H1 (cell line): Measurements from ENCODE around the gene CLASP2. TPM values are rescaled to one million over a fixed set of nuclear protein-coding genes. Genes with fewer than 3 reads are reported as not detected.
"Not testable (repeated sequence)": the region's sequence is repeated elsewhere in the genome, so short reads cannot be mapped to it uniquely, and the experiment has no call there.

Experiments used
- CTCF ChIA-PET: fragments of 300-600 bp; sonication (Branson Sonifier 250); formaldehyde crosslinking; loops from one replicate; lab custom pipeline; 2021; ENCODE audit not compliant: partially characterized antibody; lab: Charles Lee
- POLR2A ChIA-PET: fragments of 300-600 bp; sonication (Branson Sonifier 250); formaldehyde crosslinking; loops from one replicate; lab custom pipeline; 2021; ENCODE audit warnings: inconsistent platforms; ENCODE audit not compliant: partially characterized antibody; lab: Charles Lee
- DNase-seq, 2 experiments: peaks; one replicate each; pipeline versions ENCODE4 v3.0.0 to v3.0.0-alpha.2; 2010 to 2022; ENCODE audit warnings: low spot score in 2 of 2, low read depth in 1 of 2, mixed read lengths in 1 of 2
- FAIRE-seq: peaks from 2 replicates; lab custom pipeline; 2011; peaks lifted over from hg19 to GRCh38; lab: Jason Lieb, UNC
- H2AFZ ChIP-seq: 2 replicates; pipeline ENCODE4 v1.8.1; 2012; ENCODE audit warnings: low read length, inconsistent platforms
- H2AK5ac ChIP-seq: 2 replicates; pipeline ENCODE4 v1.6.1; 2013; ENCODE audit warnings: low read depth, low read length
- H2BK120ac ChIP-seq: replicated peaks from 2 replicates; pipeline ENCODE3; 2013; ENCODE audit warnings: low read depth, low read length, inconsistent platforms
- H2BK12ac ChIP-seq: 2 replicates; pipeline ENCODE4 v1.6.1; 2013; ENCODE audit warnings: low read depth, low read length
- H2BK15ac ChIP-seq: 2 replicates; pipeline ENCODE4 v1.6.1; 2013; ENCODE audit warnings: low read length
- H2BK20ac ChIP-seq: 2 replicates; pipeline ENCODE4 v1.6.1; 2013; ENCODE audit warnings: low read length
- H2BK5ac ChIP-seq: 2 replicates; pipeline ENCODE4 v1.6.1; 2013; ENCODE audit warnings: low read depth, low read length
- H3K14ac ChIP-seq: 2 replicates; pipeline ENCODE4 v1.6.1; 2013; ENCODE audit warnings: inconsistent platforms; ENCODE audit not compliant: insufficient read length
- H3K18ac ChIP-seq: 2 replicates; pipeline ENCODE4 v1.6.1; 2013; ENCODE audit warnings: low read length; ENCODE audit errors: extremely low read depth
- H3K23ac ChIP-seq: 2 replicates; pipeline ENCODE4 v1.6.1; 2013; ENCODE audit warnings: inconsistent platforms; ENCODE audit not compliant: insufficient read length
- H3K23me2 ChIP-seq: 2 replicates; pipeline ENCODE4 v1.6.1; 2013; ENCODE audit warnings: low read depth, low read length
- H3K27ac ChIP-seq: 2 replicates; pipeline ENCODE4 v1.6.1; 2011; ENCODE audit warnings: low read depth, low read length, inconsistent platforms
- H3K27me3 ChIP-seq, 4 experiments: replicated peaks in 1 of 4; 1 replicate in 1 of 4; 2 replicates in 3 of 4; pipeline versions ENCODE4 v1.6.1 to v1.8.1; 2011 to 2013; ENCODE audit warnings: low read length in 3 of 4, mild to moderate bottlenecking in 3 of 4, inconsistent platforms in 2 of 4, mixed read lengths in 2 of 4, moderate library complexity in 1 of 4; ENCODE audit not compliant: control insufficient read depth in 3 of 4, insufficient read depth in 3 of 4; ENCODE audit errors: extremely low read depth in 1 of 4
- H3K36me3 ChIP-seq, 4 experiments: 2 replicates each; pipeline versions ENCODE4 v1.6.1 to v1.8.1; 2011 to 2013; ENCODE audit warnings: mild to moderate bottlenecking in 4 of 4, low read length in 3 of 4, moderate library complexity in 2 of 4, control low read depth in 1 of 4, inconsistent platforms in 1 of 4; ENCODE audit not compliant: insufficient read depth in 4 of 4, control insufficient read depth in 2 of 4
- H3K4ac ChIP-seq: replicated peaks from 2 replicates; pipeline ENCODE3; 2013; ENCODE audit warnings: low read length, low read depth, mixed read lengths, inconsistent platforms; ENCODE audit not compliant: insufficient read length
- H3K4me1 ChIP-seq, 4 experiments: replicated peaks in 1 of 4; 1 replicate in 1 of 4; 2 replicates in 3 of 4; pipeline versions ENCODE4 v1.6.1 to v1.8.1; 2011 to 2013; ENCODE audit warnings: low read length in 3 of 4, inconsistent platforms in 2 of 4, mixed read lengths in 1 of 4; ENCODE audit not compliant: insufficient read depth in 4 of 4, control insufficient read depth in 3 of 4
- H3K4me2 ChIP-seq, 2 experiments: 2 replicates each; pipeline versions ENCODE4 v1.6.1 to v1.8.1; 2011 to 2013; ENCODE audit warnings: low read depth in 2 of 2, low read length in 2 of 2, control low read depth in 1 of 2, inconsistent platforms in 1 of 2, mild to moderate bottlenecking in 1 of 2; ENCODE audit not compliant: insufficient read depth in 1 of 2
- H3K4me3 ChIP-seq, 4 experiments: fragments of 200-600, 300-600 bp in 1 of 4; sonication (generic), shearing (Covaris generic), sonication (Bioruptor Twin) in 1 of 4; 2 replicates each; pipeline versions ENCODE4 v1.5.1 to v1.8.1; 2011 to 2016; ENCODE audit warnings: low read length in 4 of 4, low read depth in 3 of 4, control low read depth in 2 of 4, inconsistent platforms in 2 of 4, mild to moderate bottlenecking in 2 of 4, mixed read lengths in 1 of 4, moderate library complexity in 1 of 4; ENCODE audit not compliant: insufficient read depth in 2 of 4; ENCODE audit errors: extremely low read depth in 1 of 4
- H3K56ac ChIP-seq: replicated peaks from 2 replicates; pipeline ENCODE3; 2013; ENCODE audit warnings: low read depth, mild to moderate bottlenecking, mixed read lengths, low read length, inconsistent platforms; ENCODE audit not compliant: insufficient read length
- H3K79me1 ChIP-seq: 2 replicates; pipeline ENCODE4 v1.6.1; 2013; ENCODE audit warnings: low read depth, low read length, control low read depth
- H3K79me2 ChIP-seq, 2 experiments: 2 replicates each; pipeline versions ENCODE4 v1.6.1 to v1.8.1; 2012 to 2013; ENCODE audit warnings: low read length in 2 of 2, mild to moderate bottlenecking in 2 of 2, inconsistent platforms in 1 of 2; ENCODE audit not compliant: insufficient read depth in 2 of 2, control insufficient read depth in 1 of 2
- H3K9ac ChIP-seq, 4 experiments: replicated peaks in 1 of 4; 1 replicate in 1 of 4; 2 replicates in 3 of 4; pipeline versions ENCODE4 v1.6.1 to v1.8.1; 2011 to 2013; ENCODE audit warnings: low read depth in 3 of 4, low read length in 3 of 4, control low read depth in 2 of 4, mild to moderate bottlenecking in 2 of 4, moderate library complexity in 2 of 4, inconsistent platforms in 1 of 4; ENCODE audit errors: extremely low read depth in 1 of 4
- H3K9me3 ChIP-seq, 2 experiments: 2 replicates each; pipeline versions ENCODE4 v1.6.1 to v1.8.1; 2012 to 2013; ENCODE audit warnings: mild to moderate bottlenecking in 2 of 2, moderate library complexity in 2 of 2, control low read depth in 1 of 2, inconsistent platforms in 1 of 2, low read depth in 1 of 2, low read length in 1 of 2, mixed read lengths in 1 of 2; ENCODE audit not compliant: insufficient read depth in 2 of 2
- H4K20me1 ChIP-seq, 2 experiments: replicated peaks in 1 of 2; 2 replicates each; pipeline versions ENCODE3 to v1.8.1; 2011 to 2013; ENCODE audit warnings: inconsistent platforms in 2 of 2, low read length in 2 of 2, mild to moderate bottlenecking in 1 of 2; ENCODE audit not compliant: insufficient read depth in 2 of 2, control insufficient read depth in 1 of 2
- H4K5ac ChIP-seq: 2 replicates; pipeline ENCODE4 v1.6.1; 2013; ENCODE audit warnings: low read length, low read depth, mixed read lengths, inconsistent platforms; ENCODE audit not compliant: insufficient read length
- H4K8ac ChIP-seq: 2 replicates; pipeline ENCODE4 v1.8.0; 2013; ENCODE audit warnings: mild to moderate bottlenecking, moderate library complexity, low read length, inconsistent platforms; ENCODE audit not compliant: insufficient read depth; ENCODE audit errors: extremely low read depth
- H4K91ac ChIP-seq: replicated peaks from 2 replicates; pipeline ENCODE3; 2013; ENCODE audit warnings: low read length, mixed read lengths, inconsistent platforms; ENCODE audit not compliant: insufficient read length
- TEAD4 ChIP-seq: IDR thresholded peaks from 2 replicates; pipeline ENCODE4 v1.6.1; 2012; ENCODE audit warnings: low read depth, low read length, inconsistent platforms, mixed read lengths
- WGBS, 2 experiments: shearing (Covaris generic) in 1 of 2; methylation state at CpG; one replicate each; pipeline versions ENCODE4 v1.1.6 to v1.1.7; 2013 to 2015; ENCODE audit warnings: low lambda C conversion rate in 2 of 2, mixed read lengths in 2 of 2, inconsistent platforms in 1 of 2, low coverage in 1 of 2, missing lambda C conversion rate in 1 of 2; ENCODE audit not compliant: insufficient replicate concordance in 2 of 2, insufficient coverage in 1 of 2, insufficient read length in 1 of 2; ENCODE audit errors: extremely low coverage in 1 of 2, missing lambda C conversion rate in 1 of 2; 5-methylcytosine and 5-hydroxymethylcytosine counted together
- polyA plus RNA-seq, 7 experiments: library from polyadenylated mRNA; depleted of rRNA in 3 of 7; stranded (reverse) in 5 of 7; unstranded in 2 of 7; fragments of >200 nt in 5 of 7; fragments of 200-250 nt in 2 of 7; gene quantifications; 1 replicate in 5 of 7; 2 replicates in 1 of 7; 4 replicates in 1 of 7; pipeline versions ENCODE4 v1.2.1 to v1.2.3, GENCODE V29; 2011 to 2013; ENCODE audit warnings: missing spikeins in 2 of 7, mixed read lengths in 2 of 7
- total RNA-seq: library from RNA; stranded (reverse); fragmentation: NEBNext Ultra II Directional; extraction: Animal tissue kit (Norgen Biotek cat#: 25700); gene quantifications from 2 replicates; pipeline ENCODE4 v1.2.1, GENCODE V29; 2021

Gene CLASP2
- total and polyA plus RNA-seq, 2 of the 8 experiments (the other 6 are each of a cell fraction or from before 2014, with no cell fraction given) = 21.7 to 58.0 TPM

- no peak for TF ChIP-seq TEAD4
Observed at GRCh38 chr3:33758281-33758680, 40.2 kb upstream of the CLASP2 start (continued).

GRCh38 chr3:33754391-33754790 lies 36.3 kb upstream of the CLASP2 start:
- FAIRE-seq, H3K4me1 ChIP-seq, H2AK5ac ChIP-seq, H3K27ac ChIP-seq, H3K23me2 ChIP-seq, H3K36me3 ChIP-seq, H3K79me1 ChIP-seq, POLR2A ChIA-PET, H3K4me2 ChIP-seq, H3K27me3 ChIP-seq, H3K23ac ChIP-seq, H3K79me2 ChIP-seq, H3K9ac ChIP-seq, H2BK20ac ChIP-seq, H3K18ac ChIP-seq, H4K5ac ChIP-seq, DNase-seq, H3K14ac ChIP-seq, H2AFZ ChIP-seq, H2BK15ac ChIP-seq, H2BK12ac ChIP-seq, H2BK120ac ChIP-seq, H3K4ac ChIP-seq, H4K8ac ChIP-seq, H4K91ac ChIP-seq, H3K56ac ChIP-seq, CTCF ChIA-PET, H2BK5ac ChIP-seq, H3K4me3 ChIP-seq, H4K20me1 ChIP-seq: not testable (repeated sequence)
- peaks cover 19 to 27% of the 10 kb centered on the region in 2 experiments for H3K9me3 ChIP-seq
- 94% methylated on average over 1 of the region's 1 CpG; no CpG with 5 or more reads in 1 of the 2 experiments for WGBS, 2 experiments
